ENCODE results near the gene SERGEF.

Gene SERGEF

GRCh38 chr11:17773674-17774073, 239.2 kb downstream of the SERGEF start:
- H3K4me1 ChIP-seq (ENCODE audit: insufficient read depth, poor library complexity, severe bottlenecking): no peaks in the 10 kb centered on the region
- DNase-seq (ENCODE audit: low spot score) (no peak), ATAC-seq (ENCODE audit: low read depth) (no peak)
- H3K9me3 ChIP-seq (ENCODE audit: severe bottlenecking): no peaks in the 10 kb centered on the region
- no peak for TF ChIP-seq CTCF (IDR thresholded peaks at IDR 0.05; ENCODE audit: poor library complexity, severe bottlenecking)
- no peaks in the 10 kb centered on the region for H3K27me3 ChIP-seq (ENCODE audit: insufficient read depth, poor library complexity, severe bottlenecking)
- no peak overlapping the region for H3K4me3 ChIP-seq (ENCODE audit: severe bottlenecking)
- H3K27ac ChIP-seq (ENCODE audit: poor library complexity, severe bottlenecking): no peak overlapping the region
- H3K36me3 ChIP-seq (ENCODE audit: low read depth): no peaks in the 10 kb centered on the region

GRCh38 chr11:17772704-17773600, 239.9 kb downstream of the SERGEF start:
- no peak overlapping the region for H3K4me3 ChIP-seq (ENCODE audit: severe bottlenecking)
- no peaks in the 10 kb centered on the region for H3K4me1 ChIP-seq (ENCODE audit: insufficient read depth, poor library complexity, severe bottlenecking)
- H3K27ac ChIP-seq (ENCODE audit: poor library complexity, severe bottlenecking): no peak overlapping the region
- H3K36me3 ChIP-seq (ENCODE audit: low read depth): no peaks in the 10 kb centered on the region
- ATAC-seq (ENCODE audit: low read depth) (no peak), DNase-seq (ENCODE audit: low spot score) (peak; percentile 33)
- TF ChIP-seq CTCF (IDR thresholded peaks at IDR 0.05; ENCODE audit: poor library complexity, severe bottlenecking): no peak
- H3K27me3 ChIP-seq (ENCODE audit: insufficient read depth, poor library complexity, severe bottlenecking): no peaks in the 10 kb centered on the region
- no peaks in the 10 kb centered on the region for H3K9me3 ChIP-seq (ENCODE audit: severe bottlenecking)

- TF ChIP-seq CTCF (IDR thresholded peaks at IDR 0.05; ENCODE audit: poor library complexity, severe bottlenecking): no peak
- peak; percentile 49 for DNase-seq (ENCODE audit: low spot score)
Measured at GRCh38 chr11:17771841-17772401, 240.9 kb downstream of the SERGEF start.

GRCh38 chr11:17771415-17771814, 241.4 kb downstream of the SERGEF start:
- Histone ChIP-seq H3K36me3 (ENCODE audit: low read depth) (no peaks in the 10 kb centered on the region), H3K4me3 (ENCODE audit: severe bottlenecking) (no peak overlapping the region), H3K27ac (ENCODE audit: poor library complexity, severe bottlenecking) (no peak overlapping the region), H3K27me3 (ENCODE audit: insufficient read depth, poor library complexity, severe bottlenecking) (no peaks in the 10 kb centered on the region), H3K9me3 (ENCODE audit: severe bottlenecking) (no peaks in the 10 kb centered on the region), H3K4me1 (ENCODE audit: insufficient read depth, poor library complexity, severe bottlenecking) (no peaks in the 10 kb centered on the region)
- no peak for ATAC-seq (ENCODE audit: low read depth)
- TF ChIP-seq CTCF (IDR thresholded peaks at IDR 0.05; ENCODE audit: poor library complexity, severe bottlenecking): no peak
- DNase-seq (ENCODE audit: low spot score): no peak

More at GRCh38 chr11:17771841-17772401, 240.9 kb downstream of the SERGEF start:
- no peak overlapping the region for H3K27ac ChIP-seq (ENCODE audit: poor library complexity, severe bottlenecking)
- no peaks in the 10 kb centered on the region for H3K27me3 ChIP-seq (ENCODE audit: insufficient read depth, poor library complexity, severe bottlenecking)
- H3K4me1 ChIP-seq (ENCODE audit: insufficient read depth, poor library complexity, severe bottlenecking): no peaks in the 10 kb centered on the region
- no peaks in the 10 kb centered on the region for H3K36me3 ChIP-seq (ENCODE audit: low read depth)
- no peak for ATAC-seq (ENCODE audit: low read depth)
- H3K9me3 ChIP-seq (ENCODE audit: severe bottlenecking): no peaks in the 10 kb centered on the region
- H3K4me3 ChIP-seq (ENCODE audit: severe bottlenecking): no peak overlapping the region

GRCh38 chr11:17770917-17771316, 241.9 kb downstream of the SERGEF start:
- H3K4me3 ChIP-seq (ENCODE audit: severe bottlenecking): no peak overlapping the region
- H3K27ac ChIP-seq (ENCODE audit: poor library complexity, severe bottlenecking): no peak overlapping the region
- no peaks in the 10 kb centered on the region for H3K27me3 ChIP-seq (ENCODE audit: insufficient read depth, poor library complexity, severe bottlenecking)
- no peaks in the 10 kb centered on the region for H3K36me3 ChIP-seq (ENCODE audit: low read depth)
- H3K4me1 ChIP-seq (ENCODE audit: insufficient read depth, poor library complexity, severe bottlenecking): no peaks in the 10 kb centered on the region
- TF ChIP-seq CTCF (IDR thresholded peaks at IDR 0.05; ENCODE audit: poor library complexity, severe bottlenecking): no peak
- no peak for DNase-seq (ENCODE audit: low spot score)
- no peaks in the 10 kb centered on the region for H3K9me3 ChIP-seq (ENCODE audit: severe bottlenecking)
- ATAC-seq (ENCODE audit: low read depth): no peak
